H9 (cell line): Measurements from ENCODE around the gene TTC13. TPM values are rescaled to one million over a fixed set of nuclear protein-coding genes. Genes with fewer than 3 reads are reported as not detected.

Experiments used
- DNase-seq: peaks from one replicate; pipeline ENCODE4 v3.0.0-alpha.2; 2017
- H2AFZ ChIP-seq: one replicate; pipeline ENCODE4 v1.6.1; 2013; ENCODE audit warnings: mild to moderate bottlenecking, low read length, control low read depth, moderate library complexity
- H2AK5ac ChIP-seq: 2 replicates; pipeline ENCODE4 v1.6.1; 2013; ENCODE audit warnings: low read length, control low read depth, mixed read lengths; ENCODE audit not compliant: insufficient read length
- H2BK120ac ChIP-seq: one replicate; pipeline ENCODE4 v1.6.1; 2013; ENCODE audit warnings: low read depth, mild to moderate bottlenecking, low read length, control low read depth, inconsistent platforms; ENCODE audit not compliant: poor library complexity, severe bottlenecking
- H2BK12ac ChIP-seq: 2 replicates; pipeline ENCODE4 v1.6.1; 2013; ENCODE audit warnings: low read length, control low read depth, mixed read lengths, low read depth; ENCODE audit not compliant: insufficient read length
- H2BK15ac ChIP-seq: 2 replicates; pipeline ENCODE4 v1.6.1; 2013; ENCODE audit warnings: low read depth, low read length, control low read depth
- H2BK20ac ChIP-seq: one replicate; pipeline ENCODE4 v1.6.1; 2013; ENCODE audit warnings: low read depth, mild to moderate bottlenecking, low read length, control low read depth, inconsistent platforms; ENCODE audit not compliant: poor library complexity, severe bottlenecking
- H2BK5ac ChIP-seq: 2 replicates; pipeline ENCODE4 v1.6.1; 2013; ENCODE audit warnings: low read length, control low read depth, mixed read lengths; ENCODE audit not compliant: insufficient read length
- H3K14ac ChIP-seq: 2 replicates; pipeline ENCODE4 v1.6.1; 2013; ENCODE audit warnings: low read length, control low read depth; ENCODE audit not compliant: insufficient read depth
- H3K18ac ChIP-seq: 2 replicates; pipeline ENCODE4 v1.6.1; 2013; ENCODE audit warnings: low read depth, mild to moderate bottlenecking, mixed read lengths, low read length, control low read depth; ENCODE audit not compliant: insufficient read length
- H3K23ac ChIP-seq: 2 replicates; pipeline ENCODE4 v1.6.1; 2013; ENCODE audit warnings: low read length, control low read depth, mixed read lengths, low read depth; ENCODE audit not compliant: insufficient read length
- H3K23me2 ChIP-seq: 2 replicates; pipeline ENCODE4 v1.6.1; 2013; ENCODE audit warnings: low read depth, mild to moderate bottlenecking, mixed read lengths, low read length, control low read depth; ENCODE audit not compliant: insufficient read length, poor library complexity, severe bottlenecking
- H3K27ac ChIP-seq: 2 replicates; pipeline ENCODE4 v1.5.1; 2013; ENCODE audit warnings: low read length, control low read depth, mixed read lengths, low read depth; ENCODE audit not compliant: insufficient read length
- H3K27me3 ChIP-seq: 2 replicates; pipeline ENCODE4 v1.6.1; 2013; ENCODE audit warnings: low read length, control low read depth, inconsistent platforms; ENCODE audit not compliant: insufficient read depth
- H3K4ac ChIP-seq: 2 replicates; pipeline ENCODE4 v1.6.1; 2013; ENCODE audit warnings: low read depth, mild to moderate bottlenecking, control low read depth, inconsistent platforms, low read length, moderate library complexity
- H3K4me1 ChIP-seq: 2 replicates; pipeline ENCODE4 v1.6.1; 2013; ENCODE audit warnings: low read length, control low read depth, inconsistent platforms; ENCODE audit not compliant: insufficient read depth
- H3K4me2 ChIP-seq: 2 replicates; pipeline ENCODE4 v1.6.1; 2013; ENCODE audit warnings: low read length, control low read depth, mixed read lengths; ENCODE audit not compliant: insufficient read length, insufficient read depth
- H3K56ac ChIP-seq: 2 replicates; pipeline ENCODE4 v1.6.1; 2013; ENCODE audit warnings: low read depth, mild to moderate bottlenecking, mixed read lengths, low read length, control low read depth; ENCODE audit not compliant: insufficient read length
- H3K79me1 ChIP-seq: 2 replicates; pipeline ENCODE4 v1.6.1; 2013; ENCODE audit warnings: low read depth, mild to moderate bottlenecking, moderate library complexity, low read length, control low read depth, inconsistent platforms; ENCODE audit not compliant: insufficient read depth, poor library complexity, severe bottlenecking
- H3K79me2 ChIP-seq: 2 replicates; pipeline ENCODE4 v1.6.1; 2013; ENCODE audit warnings: low read length, control low read depth, inconsistent platforms; ENCODE audit not compliant: insufficient read depth
- H3K9ac ChIP-seq: 2 replicates; pipeline ENCODE4 v1.6.1; 2013; ENCODE audit warnings: low read length, control low read depth, mixed read lengths; ENCODE audit not compliant: insufficient read length; ENCODE audit errors: extremely low read depth
- H3K9me3 ChIP-seq: one replicate; pipeline ENCODE4 v1.6.1; 2013; ENCODE audit warnings: low read depth, low read length, inconsistent platforms; ENCODE audit not compliant: control insufficient read depth
- H3T11ph ChIP-seq: one replicate; pipeline ENCODE4 v1.6.1; 2013; ENCODE audit warnings: mild to moderate bottlenecking, low read length, control low read depth, inconsistent platforms
- H4K20me1 ChIP-seq: one replicate; pipeline ENCODE4 v1.6.1; 2013; ENCODE audit not compliant: control insufficient read depth, insufficient read length, insufficient read depth
- H4K5ac ChIP-seq: 2 replicates; pipeline ENCODE4 v1.6.1; 2013; ENCODE audit warnings: low read depth, mild to moderate bottlenecking, mixed read lengths, low read length, control low read depth; ENCODE audit not compliant: insufficient read length
- H4K8ac ChIP-seq: replicated peaks from 2 replicates; pipeline ENCODE4 v1.6.1; 2013; ENCODE audit warnings: low read length, control low read depth, mixed read lengths, low read depth; ENCODE audit not compliant: insufficient read length
- H4K91ac ChIP-seq: 2 replicates; pipeline ENCODE4 v1.6.1; 2013; ENCODE audit warnings: low read depth, mild to moderate bottlenecking, moderate library complexity, mixed read lengths, low read length, control low read depth; ENCODE audit not compliant: insufficient read length
- H3K27ac Mint-ChIP-seq, 3 experiments: 2 replicates in 2 of 3; 3 replicates in 1 of 3; pipeline ENCODE4 v1.8.0; 2020 to 2021; ENCODE audit warnings: mixed read lengths in 3 of 3, mild to moderate bottlenecking in 1 of 3, moderate library complexity in 1 of 3
- H3K27me3 Mint-ChIP-seq: 2 replicates; pipeline ENCODE4 v1.8.0; 2021; ENCODE audit warnings: low read depth, mild to moderate bottlenecking, moderate library complexity, mixed read lengths
- H3K36me3 Mint-ChIP-seq, 3 experiments: 2 replicates in 2 of 3; 3 replicates in 1 of 3; pipeline ENCODE4 v1.8.0; 2020 to 2021; ENCODE audit warnings: low read depth in 3 of 3, mixed read lengths in 3 of 3; ENCODE audit not compliant: insufficient read depth in 1 of 3
- H3K4me1 Mint-ChIP-seq, 2 experiments: 2 replicates each; pipeline ENCODE4 v1.8.0; 2020; ENCODE audit warnings: mixed read lengths in 2 of 2
- H3K4me3 Mint-ChIP-seq, 2 experiments: 2 replicates in 1 of 2; 3 replicates in 1 of 2; pipeline ENCODE4 v1.8.0; 2020 to 2021; ENCODE audit warnings: mild to moderate bottlenecking in 2 of 2, mixed read lengths in 2 of 2, moderate library complexity in 1 of 2
- H3K9me3 Mint-ChIP-seq, 2 experiments: 2 replicates in 1 of 2; 3 replicates in 1 of 2; pipeline ENCODE4 v1.8.0; 2020; ENCODE audit warnings: mild to moderate bottlenecking in 2 of 2, mixed read lengths in 2 of 2, moderate library complexity in 1 of 2
- WGBS: extraction: QIAGEN DNeasy Blood & Tissue Kit; methylation state at CpG from one replicate; pipeline ENCODE4 v1.1.7; 2013; ENCODE audit warnings: missing lambda C conversion rate, low lambda C conversion rate, mixed read lengths; ENCODE audit not compliant: insufficient read length; ENCODE audit errors: extremely low coverage; 5-methylcytosine and 5-hydroxymethylcytosine counted together
- total RNA-seq: library from RNA; stranded (reverse); gene quantifications from 2 replicates; pipeline ENCODE4 v1.2.1, GENCODE V29; 2021
- TF ChIP-seq, protein P1 (sequence below): fragments of 200-600 bp; sonication (generic); conservative IDR thresholded peaks from 3 replicates; pipeline ENCODE4 v1.8.0; 2021; ENCODE audit warnings: antibody characterized with exemption, mild to moderate bottlenecking

Gene TTC13
- total RNA-seq, 1 experiment from 2014 or later: 7.6 TPM

DNA sequence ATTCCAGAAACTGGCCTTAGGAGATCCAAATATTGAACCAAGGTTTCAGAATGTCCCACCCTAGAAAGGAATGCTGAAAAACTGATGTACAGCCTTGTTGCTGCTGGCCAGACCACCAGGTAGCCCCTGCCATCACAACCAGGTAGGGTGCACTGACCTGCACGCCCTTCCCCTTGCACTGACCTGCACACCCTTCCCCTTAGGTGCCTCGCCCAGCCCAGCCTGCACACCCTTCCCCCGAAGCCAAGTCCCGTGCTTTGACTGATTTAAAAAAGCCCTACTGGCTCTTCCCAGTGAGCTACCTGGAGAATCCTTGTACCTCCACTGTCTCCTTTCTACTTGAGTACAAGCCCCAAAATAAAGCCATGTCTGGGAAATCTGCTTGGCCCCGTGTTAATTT, 84.0 kb downstream of the TTC13 start:
- no peak overlapping the region for H2BK5ac ChIP-seq
- no peak for DNase-seq
- H3K23ac ChIP-seq: no peak overlapping the region
- H3T11ph ChIP-seq: no peak overlapping the region
- H2AFZ ChIP-seq: no peak overlapping the region
- H2BK20ac ChIP-seq: no peak overlapping the region
- WGBS: no CpG with 5 or more reads among the region's 5 CpGs
- no peaks in the 10 kb centered on the region for H3K79me2 ChIP-seq
- H2BK12ac ChIP-seq: no peak overlapping the region
- H3K9ac ChIP-seq: no peak overlapping the region
- H3K14ac ChIP-seq: no peak overlapping the region
- H2BK15ac ChIP-seq: no peak overlapping the region
- no peak overlapping the region for H3K56ac ChIP-seq
- no peak overlapping the region for H4K8ac ChIP-seq
- H3K4me3 Mint-ChIP-seq: no peak overlapping the region
- no peaks in the 10 kb centered on the region for H3K36me3 Mint-ChIP-seq
- H3K27me3 ChIP-seq: no peaks in the 10 kb centered on the region
- no peaks in the 10 kb centered on the region for H3K23me2 ChIP-seq
- no peaks in the 10 kb centered on the region for H3K79me1 ChIP-seq
- H2BK120ac ChIP-seq: no peak overlapping the region
- no peak overlapping the region for H3K4ac ChIP-seq
- H3K27me3 Mint-ChIP-seq: peaks cover 48% of the 10 kb centered on the region
- no peak overlapping the region for H3K4me2 ChIP-seq
- TF ChIP-seq, protein P1, sequence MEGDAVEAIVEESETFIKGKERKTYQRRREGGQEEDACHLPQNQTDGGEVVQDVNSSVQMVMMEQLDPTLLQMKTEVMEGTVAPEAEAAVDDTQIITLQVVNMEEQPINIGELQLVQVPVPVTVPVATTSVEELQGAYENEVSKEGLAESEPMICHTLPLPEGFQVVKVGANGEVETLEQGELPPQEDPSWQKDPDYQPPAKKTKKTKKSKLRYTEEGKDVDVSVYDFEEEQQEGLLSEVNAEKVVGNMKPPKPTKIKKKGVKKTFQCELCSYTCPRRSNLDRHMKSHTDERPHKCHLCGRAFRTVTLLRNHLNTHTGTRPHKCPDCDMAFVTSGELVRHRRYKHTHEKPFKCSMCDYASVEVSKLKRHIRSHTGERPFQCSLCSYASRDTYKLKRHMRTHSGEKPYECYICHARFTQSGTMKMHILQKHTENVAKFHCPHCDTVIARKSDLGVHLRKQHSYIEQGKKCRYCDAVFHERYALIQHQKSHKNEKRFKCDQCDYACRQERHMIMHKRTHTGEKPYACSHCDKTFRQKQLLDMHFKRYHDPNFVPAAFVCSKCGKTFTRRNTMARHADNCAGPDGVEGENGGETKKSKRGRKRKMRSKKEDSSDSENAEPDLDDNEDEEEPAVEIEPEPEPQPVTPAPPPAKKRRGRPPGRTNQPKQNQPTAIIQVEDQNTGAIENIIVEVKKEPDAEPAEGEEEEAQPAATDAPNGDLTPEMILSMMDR: no peak
- no peaks in the 10 kb centered on the region; a peak in 1 of 5 replicates for H3K9me3 Mint-ChIP-seq
- H4K91ac ChIP-seq: no peak overlapping the region
- no peak overlapping the region for H2AK5ac ChIP-seq
- no peak overlapping the region for H3K27ac ChIP-seq
- H4K20me1 ChIP-seq: no peaks in the 10 kb centered on the region
- no peak overlapping the region for H3K18ac ChIP-seq
- H3K4me1 Mint-ChIP-seq: peaks cover 3 to 16% of the 10 kb centered on the region in 2 experiments; a peak in 2 of 4 replicates
- H4K5ac ChIP-seq: no peak overlapping the region
- H3K4me1 ChIP-seq: no peaks in the 10 kb centered on the region
- no peaks in the 10 kb centered on the region for H3K9me3 ChIP-seq
- no peak overlapping the region for H3K27ac Mint-ChIP-seq
